Activated CD8-positive, alpha-beta T cell treated with anti-CD3 and anti-CD28 coated beads for 36 hours (primary cell): ENCODE measurements around the gene ACAP3. TPM values are rescaled to one million over a fixed set of nuclear protein-coding genes. Genes with fewer than 3 reads are reported as not detected.

Source experiments
- ATAC-seq: fragments of 200-7000 bp; cut with Tn5 transposase; one replicate; pipeline ENCODE4 v1.10.0; 2021; ENCODE audit warnings: mild to moderate bottlenecking, moderate library complexity
- CTCF ChIA-PET: fragments of 350-600 bp; sonication (Branson Sonifier 250); formaldehyde crosslinking; loops from one replicate; lab custom pipeline; 2021; ENCODE audit warnings: antibody characterized with exemption; lab: Charles Lee
- POLR2A ChIA-PET: fragments of 350-600 bp; sonication (Branson Sonifier 250); formaldehyde crosslinking; loops from one replicate; lab custom pipeline; 2021; ENCODE audit warnings: antibody characterized with exemption; lab: Charles Lee
- DNase-seq: peaks from one replicate; pipeline ENCODE4 v3.0.0-alpha.2; 2020
- H3K27ac Mint-ChIP-seq: one replicate; pipeline ENCODE4 v1.8.0; 2021; ENCODE audit warnings: mild to moderate bottlenecking, mixed read lengths
- H3K27me3 Mint-ChIP-seq: one replicate; pipeline ENCODE4 v1.8.0; 2021; ENCODE audit warnings: mixed read lengths
- H3K36me3 Mint-ChIP-seq: one replicate; pipeline ENCODE4 v1.8.0; 2021; ENCODE audit warnings: low read depth, mixed read lengths
- H3K4me1 Mint-ChIP-seq: one replicate; pipeline ENCODE4 v1.8.0; 2021; ENCODE audit warnings: low read depth, mixed read lengths
- H3K4me3 Mint-ChIP-seq: one replicate; pipeline ENCODE4 v1.8.0; 2021; ENCODE audit warnings: mild to moderate bottlenecking, moderate library complexity, mixed read lengths
- H3K9me3 Mint-ChIP-seq: one replicate; pipeline ENCODE4 v1.8.0; 2021; ENCODE audit warnings: mixed read lengths
- intact Hi-C: fragments of 100-400 bp; cut with micrococcal nuclease; formaldehyde crosslinking; loops from one replicate; pipeline ENCODE4 v1.10.0; 2022
- total RNA-seq, 2 experiments: library from RNA; stranded (reverse); gene quantifications; one replicate each; pipeline ENCODE4 v1.2.3, GENCODE V29; 2021
- TF ChIP-seq, protein P1 (sequence below): fragments of 200-600 bp; IDR thresholded peaks from one replicate; pipeline ENCODE4 v1.8.0; 2022; ENCODE audit warnings: antibody characterized with exemption, mild to moderate bottlenecking

ACAP3 gene
- total RNA-seq, 2 experiments from 2014 or later, result 41.1 to 42.5 TPM

DNA sequence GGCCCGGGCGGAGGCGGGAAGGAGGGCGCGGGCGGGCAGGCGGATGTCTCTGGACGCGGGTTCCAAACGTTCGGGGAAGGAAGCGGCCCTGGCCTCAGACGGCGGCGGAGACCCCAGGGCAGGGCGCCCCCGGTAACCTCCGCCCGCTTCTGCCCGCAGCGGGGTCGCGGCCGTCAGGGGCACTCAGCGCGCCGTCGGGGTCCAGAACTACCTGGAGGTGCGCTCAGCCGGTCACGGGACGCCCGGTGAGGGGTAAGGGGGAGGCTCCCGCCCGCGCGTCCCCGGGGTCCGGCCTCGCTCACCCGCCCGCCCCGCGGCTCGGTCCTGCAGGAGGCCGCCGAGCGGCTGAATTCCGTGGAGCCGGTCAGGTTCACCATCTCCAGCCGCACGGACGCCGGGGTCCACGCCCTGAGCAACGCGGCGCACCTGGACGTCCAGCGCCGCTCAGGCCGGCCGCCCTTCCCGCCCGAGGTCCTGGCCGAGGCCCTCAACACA lies 1.1 kb upstream of the ACAP3 start:
- H3K4me3 Mint-ChIP-seq, result peak overlapping the region; percentile 79
- POLR2A ChIA-PET, result interaction anchor here (1.7 kb wide), 1 partner anchor 11 kb away, joined by 9 read pairs; no protein-coding TSS in a partner anchor
- TF ChIP-seq, protein P1, sequence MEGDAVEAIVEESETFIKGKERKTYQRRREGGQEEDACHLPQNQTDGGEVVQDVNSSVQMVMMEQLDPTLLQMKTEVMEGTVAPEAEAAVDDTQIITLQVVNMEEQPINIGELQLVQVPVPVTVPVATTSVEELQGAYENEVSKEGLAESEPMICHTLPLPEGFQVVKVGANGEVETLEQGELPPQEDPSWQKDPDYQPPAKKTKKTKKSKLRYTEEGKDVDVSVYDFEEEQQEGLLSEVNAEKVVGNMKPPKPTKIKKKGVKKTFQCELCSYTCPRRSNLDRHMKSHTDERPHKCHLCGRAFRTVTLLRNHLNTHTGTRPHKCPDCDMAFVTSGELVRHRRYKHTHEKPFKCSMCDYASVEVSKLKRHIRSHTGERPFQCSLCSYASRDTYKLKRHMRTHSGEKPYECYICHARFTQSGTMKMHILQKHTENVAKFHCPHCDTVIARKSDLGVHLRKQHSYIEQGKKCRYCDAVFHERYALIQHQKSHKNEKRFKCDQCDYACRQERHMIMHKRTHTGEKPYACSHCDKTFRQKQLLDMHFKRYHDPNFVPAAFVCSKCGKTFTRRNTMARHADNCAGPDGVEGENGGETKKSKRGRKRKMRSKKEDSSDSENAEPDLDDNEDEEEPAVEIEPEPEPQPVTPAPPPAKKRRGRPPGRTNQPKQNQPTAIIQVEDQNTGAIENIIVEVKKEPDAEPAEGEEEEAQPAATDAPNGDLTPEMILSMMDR, result no peak
- peak overlapping the region; percentile 82 for H3K27ac Mint-ChIP-seq
- H3K4me1 Mint-ChIP-seq, result peaks cover 23% of the 10 kb centered on the region
- intact Hi-C loops, result no loop called here
- H3K9me3 Mint-ChIP-seq, result no peaks in the 10 kb centered on the region
- CTCF ChIA-PET, result interaction anchor here (1.0 to 1.6 kb wide), 2 partner anchors 19 to 93 kb away, joined by 3 to 4 read pairs; no protein-coding TSS in a partner anchor
- ATAC-seq (no peak), DNase-seq (no peak)
- peaks cover 15% of the 10 kb centered on the region for H3K36me3 Mint-ChIP-seq
- H3K27me3 Mint-ChIP-seq, result no peaks in the 10 kb centered on the region

DNA sequence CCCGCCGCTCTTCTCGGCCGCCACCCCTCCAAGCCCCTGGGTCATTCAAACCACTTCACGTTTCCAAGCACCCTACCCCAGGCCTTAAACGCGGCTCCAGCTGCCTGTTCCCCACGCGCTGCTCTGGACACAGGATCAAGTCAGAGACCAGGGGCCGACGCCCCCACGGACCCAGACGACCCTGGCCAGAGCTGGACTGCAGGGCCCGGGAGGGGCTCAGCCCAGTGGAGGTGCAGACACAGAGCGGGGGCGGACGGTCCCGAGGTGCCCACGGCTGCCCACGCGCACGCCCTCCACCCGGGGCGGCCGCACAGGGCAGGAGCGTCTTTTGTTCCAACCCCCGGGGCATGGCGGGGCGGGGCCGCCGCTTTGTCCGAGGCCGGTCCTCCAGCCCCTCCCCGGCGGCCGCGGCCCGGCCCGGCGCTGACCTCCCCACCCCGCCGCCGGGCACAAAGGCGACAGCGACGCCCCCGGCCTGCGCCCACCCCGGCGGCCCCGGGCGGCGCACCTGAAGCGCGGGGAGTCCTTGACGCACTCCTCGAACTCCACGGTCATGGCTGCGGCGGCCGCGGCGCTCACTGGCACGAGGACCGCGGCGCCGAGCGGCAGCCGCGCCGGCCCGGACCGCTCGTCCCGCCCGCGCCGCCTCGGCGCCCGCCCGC lies 338 bp downstream of the ACAP3 start:
- Mint-ChIP-seq H3K4me3 (peak overlapping the region; percentile 80), H3K27me3 (no peaks in the 10 kb centered on the region), H3K9me3 (no peaks in the 10 kb centered on the region), H3K4me1 (peaks cover 25% of the 10 kb centered on the region), H3K36me3 (peaks cover 4% of the 10 kb centered on the region), H3K27ac (peak overlapping the region; percentile 39)
- no peak for ATAC-seq
- TF ChIP-seq, protein P1, result no peak
- ChIA-PET CTCF (no interaction called here), POLR2A (no interaction called here)
- intact Hi-C loops, result no loop called here
- no peak for DNase-seq

DNA sequence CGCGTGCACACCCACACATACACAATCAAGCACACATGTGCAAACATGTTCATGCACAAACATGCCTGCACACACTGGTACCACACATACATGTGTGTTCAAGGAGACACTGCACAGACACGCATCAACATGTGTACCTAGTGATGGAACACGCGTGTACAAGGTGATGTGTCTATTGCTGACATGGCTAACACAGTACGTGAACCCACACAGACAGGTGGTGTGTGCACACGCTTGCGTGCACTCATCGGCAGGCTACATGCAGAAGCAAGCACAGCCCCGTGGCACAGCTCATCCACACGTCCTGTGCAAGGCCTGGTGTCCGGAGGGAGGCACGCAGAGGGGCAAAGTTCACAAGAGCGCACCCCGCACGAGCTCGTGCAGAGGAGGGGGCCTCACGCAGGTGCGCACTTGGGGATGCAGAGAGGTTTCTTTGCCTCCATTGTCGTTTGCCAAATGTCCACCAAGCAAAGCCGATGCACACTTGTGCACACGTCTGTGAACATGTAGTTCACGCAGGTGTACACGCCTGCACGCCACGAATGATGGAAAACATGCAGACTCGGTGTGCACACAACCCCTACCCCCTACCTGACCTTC lies 969 bp downstream of the ACAP3 start:
- CTCF ChIA-PET, result no interaction called here
- Mint-ChIP-seq H3K9me3 (no peaks in the 10 kb centered on the region), H3K27ac (peak overlapping the region; percentile 39), H3K27me3 (no peaks in the 10 kb centered on the region), H3K4me3 (peak overlapping the region; percentile 80), H3K4me1 (peaks cover 25% of the 10 kb centered on the region), H3K36me3 (peaks cover 4% of the 10 kb centered on the region)
- TF ChIP-seq, protein P1, result no peak
- ATAC-seq, result no peak
- peak; percentile 20 for DNase-seq
- intact Hi-C loops, result no loop called here
- POLR2A ChIA-PET, result no interaction called here

DNA sequence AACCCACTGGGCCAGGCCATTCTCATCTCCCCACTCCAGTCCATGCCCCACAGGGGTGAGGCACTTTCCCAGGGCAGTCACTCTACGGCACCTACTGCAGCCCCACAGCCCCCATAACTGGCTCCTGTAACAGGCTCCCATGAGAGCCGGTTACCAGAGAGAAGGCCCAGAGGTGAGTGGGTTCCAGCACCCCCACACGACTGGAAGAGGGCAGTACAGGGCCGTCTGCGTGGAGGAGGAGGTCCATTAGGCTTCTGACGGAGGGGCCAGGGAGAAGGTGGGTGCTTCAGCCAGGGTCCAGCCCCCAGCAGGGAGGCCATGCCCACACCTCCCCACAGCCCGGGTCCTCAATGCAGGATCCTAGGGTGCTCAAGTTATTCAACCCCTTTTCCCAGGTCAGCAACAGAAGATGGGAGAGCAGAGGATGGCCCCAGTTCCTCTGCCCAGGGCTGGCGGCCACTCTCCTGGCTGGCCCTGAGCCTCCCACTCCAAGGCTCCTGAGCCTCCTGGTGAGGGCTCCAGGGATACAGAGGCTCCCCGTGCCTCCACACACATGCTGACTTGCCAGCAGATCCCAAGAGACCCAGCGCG lies 1.6 kb downstream of the ACAP3 start:
- Mint-ChIP-seq H3K27me3 (no peaks in the 10 kb centered on the region), H3K9me3 (no peaks in the 10 kb centered on the region), H3K36me3 (peaks cover 4% of the 10 kb centered on the region), H3K4me1 (peaks cover 25% of the 10 kb centered on the region), H3K27ac (peak overlapping the region; percentile 81), H3K4me3 (peak overlapping the region; percentile 80)
- DNase-seq, result peak; percentile 57
- TF ChIP-seq, protein P1, result no peak
- ChIA-PET CTCF (interaction anchor here (1.6 kb wide), 1 partner anchor 184 kb away, joined by 7 read pairs; no protein-coding TSS in a partner anchor), POLR2A (no interaction called here)
- ATAC-seq, result no peak
- intact Hi-C loops, result no loop called here
